CD14-positive monocyte (primary cell): ENCODE data around the gene CCS. TPM values are rescaled to one million over a fixed set of nuclear protein-coding genes. Genes with fewer than 3 reads are reported as not detected.

Experiments
- DNase-seq, 3 donors: peaks; one replicate each; pipeline ENCODE4 v3.0.0-alpha.2; 2011 to 2022
- H2AFZ ChIP-seq: 2 replicates; pipeline ENCODE4 v1.6.0; 2012; ENCODE audit warnings: mild to moderate bottlenecking, low read depth, low read length, inconsistent platforms; ENCODE audit not compliant: insufficient read depth, poor library complexity, severe bottlenecking
- H3K27ac ChIP-seq, 2 donors: 1 replicate in 1 of 2; 2 replicates in 1 of 2; pipeline ENCODE4 v1.5.1; 2012 to 2013; ENCODE audit warnings: low read length in 2 of 2, control low read depth in 1 of 2, inconsistent platforms in 1 of 2, low read depth in 1 of 2, mild to moderate bottlenecking in 1 of 2
- H3K27me3 ChIP-seq, 2 donors: one replicate each; pipeline versions ENCODE4 v1.6.0 to v1.6.1; 2011 to 2013; ENCODE audit warnings: low read length in 2 of 2; ENCODE audit not compliant: control insufficient read depth in 2 of 2, insufficient read depth in 2 of 2
- H3K36me3 ChIP-seq, 2 donors: replicated peaks in 1 of 2; 1 replicate in 1 of 2; 2 replicates in 1 of 2; pipeline versions ENCODE4 v1.5.1 to v1.6.1; 2012 to 2013; ENCODE audit warnings: low read length in 2 of 2, control low read depth in 1 of 2, inconsistent platforms in 1 of 2, mild to moderate bottlenecking in 1 of 2; ENCODE audit not compliant: insufficient read depth in 2 of 2, control insufficient read depth in 1 of 2
- H3K4me1 ChIP-seq, 2 donors: 1 replicate in 1 of 2; 2 replicates in 1 of 2; pipeline versions ENCODE4 v1.5.1 to v1.6.1; 2012 to 2013; ENCODE audit warnings: low read length in 2 of 2, control low read depth in 1 of 2, inconsistent platforms in 1 of 2, mild to moderate bottlenecking in 1 of 2, moderate library complexity in 1 of 2; ENCODE audit not compliant: insufficient read depth in 2 of 2, control insufficient read depth in 1 of 2
- H3K4me2 ChIP-seq: replicated peaks from 2 replicates; pipeline ENCODE3; 2012; ENCODE audit warnings: low read length, moderate library complexity, mild to moderate bottlenecking; ENCODE audit not compliant: poor library complexity, severe bottlenecking; ENCODE audit errors: extremely low read depth
- H3K4me3 ChIP-seq, 3 experiments: fragments of 200-600 bp in 1 of 3; sonication (generic) in 1 of 3; replicated peaks in 1 of 3; 1 replicate in 2 of 3; 2 replicates in 1 of 3; pipeline ENCODE4 v1.5.1; 2011 to 2013; ENCODE audit warnings: low read length in 3 of 3, mild to moderate bottlenecking in 3 of 3, control low read depth in 2 of 3, low read depth in 2 of 3, inconsistent platforms in 1 of 3, moderate library complexity in 1 of 3
- H3K79me2 ChIP-seq: 2 replicates; pipeline ENCODE4 v1.6.0; 2012; ENCODE audit warnings: mild to moderate bottlenecking, control low read depth, inconsistent platforms, low read length, moderate library complexity; ENCODE audit not compliant: insufficient read depth
- H3K9ac ChIP-seq: 2 replicates; pipeline ENCODE4 v1.6.0; 2017; ENCODE audit warnings: low read length, mild to moderate bottlenecking; ENCODE audit not compliant: insufficient read depth, poor library complexity, severe bottlenecking
- H3K9me3 ChIP-seq, 2 donors: replicated peaks in 1 of 2; 1 replicate in 1 of 2; 2 replicates in 1 of 2; pipeline versions ENCODE4 v1.5.1 to v1.6.1; 2012 to 2013; ENCODE audit warnings: low read length in 2 of 2, control low read depth in 1 of 2; ENCODE audit not compliant: control insufficient read depth in 1 of 2, insufficient read depth in 1 of 2
- H4K20me1 ChIP-seq: 2 replicates; pipeline ENCODE4 v1.6.0; 2012; ENCODE audit warnings: mild to moderate bottlenecking, low read length, control low read depth, moderate library complexity; ENCODE audit not compliant: insufficient read depth
- H3K27ac Mint-ChIP-seq, 7 donors: one replicate each; pipeline ENCODE4 v1.8.0; 2020; ENCODE audit warnings: mild to moderate bottlenecking in 7 of 7, mixed read lengths in 7 of 7, moderate library complexity in 6 of 7, inconsistent platforms in 2 of 7
- H3K27me3 Mint-ChIP-seq, 3 donors: one replicate each; pipeline ENCODE4 v1.8.0; 2021 to 2022; ENCODE audit warnings: low read depth in 3 of 3, mild to moderate bottlenecking in 3 of 3, mixed read lengths in 3 of 3, moderate library complexity in 3 of 3, inconsistent platforms in 1 of 3
- H3K36me3 Mint-ChIP-seq, 2 donors: one replicate each; pipeline ENCODE4 v1.8.0; 2020; ENCODE audit warnings: mixed read lengths in 2 of 2, inconsistent platforms in 1 of 2, mild to moderate bottlenecking in 1 of 2
- H3K4me1 Mint-ChIP-seq: one replicate; pipeline ENCODE4 v1.8.0; 2020; ENCODE audit warnings: mild to moderate bottlenecking, mixed read lengths
- H3K4me3 Mint-ChIP-seq, 2 donors: one replicate each; pipeline ENCODE4 v1.8.0; 2020; ENCODE audit warnings: mild to moderate bottlenecking in 2 of 2, mixed read lengths in 2 of 2, moderate library complexity in 1 of 2
- H3K9me3 Mint-ChIP-seq, 7 donors: one replicate each; pipeline ENCODE4 v1.8.0; 2020 to 2022; ENCODE audit warnings: mixed read lengths in 7 of 7, mild to moderate bottlenecking in 6 of 7, moderate library complexity in 6 of 7, inconsistent platforms in 2 of 7
- CTCF ChIP-seq: fragments of 200-600 bp; IDR thresholded peaks from one replicate; pipeline ENCODE4 v1.8.0; 2022; ENCODE audit warnings: antibody characterized with exemption, mild to moderate bottlenecking
- WGBS: methylation state at CpG from one replicate; pipeline ENCODE4 v1.1.5; 2013; ENCODE audit warnings: missing lambda C conversion rate; ENCODE audit not compliant: insufficient coverage; 5-methylcytosine and 5-hydroxymethylcytosine counted together
- intact Hi-C, 2 donors: fragments of 100-400 bp; cut with micrococcal nuclease; formaldehyde crosslinking; loops; one replicate each; pipeline versions ENCODE4 v1.15.0 to v1.15.1; 2023
- polyA plus RNA-seq, 3 donors: library from polyadenylated mRNA; depleted of rRNA in 1 of 3; unstranded in 2 of 3; stranded (reverse) in 1 of 3; fragments of 300-500 nt in 2 of 3; fragments of >200 nt in 1 of 3; fragmentation: Illumina TruSeq in 2 of 3; gene quantifications; 1 replicate in 2 of 3; 2 replicates in 1 of 3; pipeline ENCODE4 v1.2.3, GENCODE V29; 2012 to 2021

CCS gene
- polyA plus RNA-seq, 3 donors, result 26.9 to 67.9 (median 37.0) TPM

DNA sequence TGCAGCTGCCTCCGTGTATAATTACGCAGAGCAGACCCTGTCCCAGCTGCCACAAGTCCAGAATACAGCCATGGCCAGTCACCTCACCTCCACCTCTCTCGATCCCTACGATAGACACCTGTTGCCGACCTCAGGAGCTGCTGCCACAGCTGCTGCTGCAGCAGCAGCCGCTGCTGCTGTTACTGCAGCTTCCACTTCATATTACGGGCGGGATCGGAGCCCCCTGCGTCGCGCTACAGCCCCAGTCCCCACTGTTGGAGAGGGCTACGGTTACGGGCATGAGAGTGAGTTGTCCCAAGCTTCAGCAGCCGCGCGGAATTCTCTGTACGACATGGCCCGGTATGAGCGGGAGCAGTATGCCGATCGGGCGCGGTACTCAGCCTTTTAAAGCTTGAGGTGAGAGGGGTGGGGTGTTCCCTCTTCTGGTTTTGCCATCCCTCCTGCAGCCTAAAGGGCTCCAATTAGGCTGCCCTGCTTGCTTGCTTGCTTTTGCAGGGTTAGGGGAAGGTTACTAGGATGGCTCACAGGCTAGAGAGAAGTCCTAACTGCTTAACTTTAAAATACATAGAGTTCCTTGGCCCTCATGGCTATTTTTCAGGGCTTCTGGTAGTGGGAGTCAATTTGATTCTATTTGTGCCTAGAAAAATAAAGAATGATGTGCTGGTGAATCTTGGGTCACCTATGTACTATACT is 50.9 kb downstream of the CCS start:
- intact Hi-C loops, result no loop called here
- peaks cover 100% of the 10 kb centered on the region for H4K20me1 ChIP-seq
- Mint-ChIP-seq H3K27me3 (no peaks in the 10 kb centered on the region), H3K4me1 (peaks cover 61% of the 10 kb centered on the region), H3K4me3 (no peak overlapping the region), H3K27ac (peak overlapping the region in 2 of 7 donors; percentile 54 to 76), H3K36me3 (peaks cover 75 to 94% of the 10 kb centered on the region in 2 donors), H3K9me3 (peaks cover 0 to 2% (median 0%) of the 10 kb centered on the region in 7 donors)
- no peak overlapping the region for H3K27ac ChIP-seq
- no peaks in the 10 kb centered on the region for H3K9me3 ChIP-seq
- no peak for TF ChIP-seq CTCF
- WGBS, result 97% methylated on average over 7 of the region's 24 CpGs
- H3K4me1 ChIP-seq, result peaks cover 32 to 35% of the 10 kb centered on the region in 2 donors
- H2AFZ ChIP-seq, result no peak overlapping the region
- H3K9ac ChIP-seq, result no peak overlapping the region
- H3K36me3 ChIP-seq, result peaks cover 80 to 93% of the 10 kb centered on the region in 2 donors
- H3K79me2 ChIP-seq, result peaks cover 100% of the 10 kb centered on the region
- H3K4me2 ChIP-seq, result no peak overlapping the region
- no peak for DNase-seq
- no peak overlapping the region for H3K4me3 ChIP-seq
- H3K27me3 ChIP-seq, result no peaks in the 10 kb centered on the region

- Histone ChIP-seq H3K27me3 (no peaks in the 10 kb centered on the region), H3K9me3 (no peaks in the 10 kb centered on the region), H3K4me2 (no peak overlapping the region), H3K4me3 (no peak overlapping the region), H3K9ac (no peak overlapping the region), H3K36me3 (peaks cover 71 to 99% of the 10 kb centered on the region in 2 donors), H3K79me2 (peaks cover 98% of the 10 kb centered on the region), H3K27ac (peak overlapping the region in 1 of 2 donors; percentile 42), H4K20me1 (peaks cover 99% of the 10 kb centered on the region), H2AFZ (no peak overlapping the region), H3K4me1 (peaks cover 4 to 6% of the 10 kb centered on the region in 2 donors)
- DNase-seq, result no peak
- peaks cover 35% of the 10 kb centered on the region for H3K4me1 Mint-ChIP-seq
- WGBS, result no CpG with 5 or more reads among the region's 4 CpGs
- no peak for TF ChIP-seq CTCF
- no peak overlapping the region for H3K4me3 Mint-ChIP-seq
- no peaks in the 10 kb centered on the region for H3K27me3 Mint-ChIP-seq
- peaks cover 76 to 95% of the 10 kb centered on the region in 2 donors for H3K36me3 Mint-ChIP-seq
- H3K27ac Mint-ChIP-seq, result peak overlapping the region in 1 of 7 donors; percentile 19
- intact Hi-C loops, result no loop called here
- H3K9me3 Mint-ChIP-seq, result no peaks in the 10 kb centered on the region
Observed at GRCh38 chr11:66646828-66647227, 53.8 kb downstream of the CCS start.
